Activated CD8-positive, alpha-beta T cell treated with anti-CD3 and anti-CD28 coated beads for 36 hours (primary cell): Measurements from ENCODE around the gene CCDC192. TPM values are rescaled to one million over a fixed set of nuclear protein-coding genes. Genes with fewer than 3 reads are reported as not detected.

Experiments
- ATAC-seq: fragments of 200-7000 bp; cut with Tn5 transposase; one replicate; pipeline ENCODE4 v1.10.0; 2021; ENCODE audit warnings: mild to moderate bottlenecking, moderate library complexity
- CTCF ChIA-PET: fragments of 350-600 bp; sonication (Branson Sonifier 250); formaldehyde crosslinking; loops from one replicate; lab custom pipeline; 2021; ENCODE audit warnings: antibody characterized with exemption; lab: Charles Lee
- POLR2A ChIA-PET: fragments of 350-600 bp; sonication (Branson Sonifier 250); formaldehyde crosslinking; loops from one replicate; lab custom pipeline; 2021; ENCODE audit warnings: antibody characterized with exemption; lab: Charles Lee
- DNase-seq: peaks from one replicate; pipeline ENCODE4 v3.0.0-alpha.2; 2020
- H3K27ac Mint-ChIP-seq: one replicate; pipeline ENCODE4 v1.8.0; 2021; ENCODE audit warnings: mild to moderate bottlenecking, mixed read lengths
- H3K27me3 Mint-ChIP-seq: one replicate; pipeline ENCODE4 v1.8.0; 2021; ENCODE audit warnings: mixed read lengths
- H3K36me3 Mint-ChIP-seq: one replicate; pipeline ENCODE4 v1.8.0; 2021; ENCODE audit warnings: low read depth, mixed read lengths
- H3K4me1 Mint-ChIP-seq: one replicate; pipeline ENCODE4 v1.8.0; 2021; ENCODE audit warnings: low read depth, mixed read lengths
- H3K4me3 Mint-ChIP-seq: one replicate; pipeline ENCODE4 v1.8.0; 2021; ENCODE audit warnings: mild to moderate bottlenecking, moderate library complexity, mixed read lengths
- H3K9me3 Mint-ChIP-seq: one replicate; pipeline ENCODE4 v1.8.0; 2021; ENCODE audit warnings: mixed read lengths
- intact Hi-C: fragments of 100-400 bp; cut with micrococcal nuclease; formaldehyde crosslinking; loops from one replicate; pipeline ENCODE4 v1.10.0; 2022
- total RNA-seq, 2 experiments: library from RNA; stranded (reverse); gene quantifications; one replicate each; pipeline ENCODE4 v1.2.3, GENCODE V29; 2021
- TF ChIP-seq, protein P1 (sequence below): fragments of 200-600 bp; IDR thresholded peaks from one replicate; pipeline ENCODE4 v1.8.0; 2022; ENCODE audit warnings: antibody characterized with exemption, mild to moderate bottlenecking

The CCDC192 gene
- total RNA-seq, 2 experiments from 2014 or later: not detected

DNA sequence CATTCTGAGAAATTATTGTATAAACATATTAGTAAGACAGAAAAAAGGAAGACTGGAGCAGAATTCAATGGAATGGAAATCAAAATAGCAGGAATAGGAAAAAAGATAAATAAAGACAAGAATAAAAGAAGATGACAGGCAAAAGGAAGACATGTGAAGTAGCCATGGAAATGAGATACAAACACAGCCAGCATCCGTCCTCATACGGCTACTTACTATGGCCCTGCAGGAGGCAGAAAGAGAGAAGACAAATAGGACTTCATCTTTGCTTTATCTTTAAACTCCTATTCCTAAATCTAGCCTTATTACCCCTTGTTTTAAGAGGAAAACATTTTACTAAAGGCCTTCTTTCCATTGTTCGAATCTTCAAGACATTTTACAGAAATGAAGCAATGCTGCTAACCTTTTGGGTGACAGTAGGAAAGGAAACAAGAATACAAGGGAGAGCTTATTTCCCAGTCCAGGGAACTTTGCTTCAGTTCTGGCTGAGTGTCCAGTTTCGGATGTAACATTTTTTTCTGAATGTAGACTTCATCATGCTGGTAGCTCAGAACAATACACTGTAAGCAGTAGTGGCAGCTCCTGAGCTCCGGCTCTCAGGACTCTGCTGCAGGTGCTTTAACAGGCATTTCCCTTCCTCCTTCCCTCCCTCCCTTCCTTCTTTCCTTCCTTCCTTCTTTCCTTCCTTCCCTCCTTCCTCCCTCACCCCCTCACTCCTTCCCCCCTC lies 274.0 kb downstream of the CCDC192 start:
- intact Hi-C loops: no loop called here
- ATAC-seq (no peak), DNase-seq (no peak)
- Mint-ChIP-seq H3K4me3 (no peak overlapping the region), H3K27ac (no peak overlapping the region), H3K9me3 (no peaks in the 10 kb centered on the region), H3K4me1 (no peaks in the 10 kb centered on the region), H3K36me3 (no peaks in the 10 kb centered on the region), H3K27me3 (no peaks in the 10 kb centered on the region)
- CTCF ChIA-PET: no interaction called here
- POLR2A ChIA-PET: no interaction called here
- TF ChIP-seq, protein P1, sequence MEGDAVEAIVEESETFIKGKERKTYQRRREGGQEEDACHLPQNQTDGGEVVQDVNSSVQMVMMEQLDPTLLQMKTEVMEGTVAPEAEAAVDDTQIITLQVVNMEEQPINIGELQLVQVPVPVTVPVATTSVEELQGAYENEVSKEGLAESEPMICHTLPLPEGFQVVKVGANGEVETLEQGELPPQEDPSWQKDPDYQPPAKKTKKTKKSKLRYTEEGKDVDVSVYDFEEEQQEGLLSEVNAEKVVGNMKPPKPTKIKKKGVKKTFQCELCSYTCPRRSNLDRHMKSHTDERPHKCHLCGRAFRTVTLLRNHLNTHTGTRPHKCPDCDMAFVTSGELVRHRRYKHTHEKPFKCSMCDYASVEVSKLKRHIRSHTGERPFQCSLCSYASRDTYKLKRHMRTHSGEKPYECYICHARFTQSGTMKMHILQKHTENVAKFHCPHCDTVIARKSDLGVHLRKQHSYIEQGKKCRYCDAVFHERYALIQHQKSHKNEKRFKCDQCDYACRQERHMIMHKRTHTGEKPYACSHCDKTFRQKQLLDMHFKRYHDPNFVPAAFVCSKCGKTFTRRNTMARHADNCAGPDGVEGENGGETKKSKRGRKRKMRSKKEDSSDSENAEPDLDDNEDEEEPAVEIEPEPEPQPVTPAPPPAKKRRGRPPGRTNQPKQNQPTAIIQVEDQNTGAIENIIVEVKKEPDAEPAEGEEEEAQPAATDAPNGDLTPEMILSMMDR: no peak

DNA sequence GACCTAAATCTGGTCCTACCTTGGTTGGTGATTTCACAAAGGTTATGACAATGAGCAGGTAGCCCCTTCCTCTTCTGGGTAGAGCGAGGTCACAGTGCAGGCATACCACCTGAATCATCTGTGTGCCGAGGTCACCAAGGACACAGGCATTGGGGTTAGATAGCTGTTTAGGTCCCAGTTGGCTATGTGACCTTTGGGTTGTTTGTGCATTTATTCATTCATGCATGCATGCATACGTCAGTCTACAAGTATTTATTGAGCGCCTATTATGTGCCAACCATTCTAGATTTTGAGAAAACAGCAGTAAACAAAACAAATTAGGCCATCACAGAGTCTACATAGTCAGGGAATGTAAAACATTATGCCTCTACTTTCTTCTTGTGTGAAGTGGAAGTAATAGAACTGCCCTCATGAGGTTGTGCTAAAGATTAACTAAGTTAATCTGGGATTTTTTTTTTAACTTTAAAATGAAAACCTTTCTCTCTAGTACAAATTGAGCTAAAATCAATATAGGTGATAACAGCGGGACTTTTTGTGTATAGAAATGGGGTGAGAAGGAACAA lies 275.6 kb downstream of the CCDC192 start:
- no peaks in the 10 kb centered on the region for H3K9me3 Mint-ChIP-seq
- no peaks in the 10 kb centered on the region for H3K4me1 Mint-ChIP-seq
- peaks cover 1% of the 10 kb centered on the region for H3K36me3 Mint-ChIP-seq
- H3K4me3 Mint-ChIP-seq: no peak overlapping the region
- intact Hi-C loops: no loop called here
- H3K27ac Mint-ChIP-seq: no peak overlapping the region
- TF ChIP-seq, protein P1: no peak
- ChIA-PET POLR2A (no interaction called here), CTCF (no interaction called here)
- H3K27me3 Mint-ChIP-seq: no peaks in the 10 kb centered on the region
- ATAC-seq: no peak
- no peak for DNase-seq

DNA sequence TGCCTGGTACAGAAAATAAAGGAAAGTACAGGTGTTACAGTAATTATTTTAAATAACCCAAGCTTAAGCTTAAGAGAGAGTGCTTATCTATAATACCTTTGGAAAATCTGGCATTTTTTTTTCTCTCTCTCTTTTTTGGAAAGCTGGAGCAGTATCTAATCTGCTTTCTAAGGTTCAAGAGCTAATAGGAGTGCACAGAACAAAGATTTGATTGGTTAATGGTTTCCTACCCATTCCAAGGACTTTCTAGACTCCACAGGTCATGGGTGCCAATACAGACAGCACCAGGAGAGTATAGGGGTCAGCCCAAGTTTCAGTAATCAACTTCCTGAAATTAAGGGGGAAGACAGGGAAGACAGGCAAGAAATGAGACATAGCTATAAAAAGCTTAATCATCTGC lies 276.3 kb downstream of the CCDC192 start:
- Mint-ChIP-seq H3K4me1 (no peaks in the 10 kb centered on the region), H3K27ac (no peak overlapping the region), H3K4me3 (no peak overlapping the region), H3K9me3 (no peaks in the 10 kb centered on the region), H3K36me3 (peaks cover 1% of the 10 kb centered on the region), H3K27me3 (no peaks in the 10 kb centered on the region)
- ChIA-PET POLR2A (no interaction called here), CTCF (no interaction called here)
- DNase-seq: no peak
- ATAC-seq: no peak
- intact Hi-C loops: no loop called here
- TF ChIP-seq, protein P1: no peak

DNA sequence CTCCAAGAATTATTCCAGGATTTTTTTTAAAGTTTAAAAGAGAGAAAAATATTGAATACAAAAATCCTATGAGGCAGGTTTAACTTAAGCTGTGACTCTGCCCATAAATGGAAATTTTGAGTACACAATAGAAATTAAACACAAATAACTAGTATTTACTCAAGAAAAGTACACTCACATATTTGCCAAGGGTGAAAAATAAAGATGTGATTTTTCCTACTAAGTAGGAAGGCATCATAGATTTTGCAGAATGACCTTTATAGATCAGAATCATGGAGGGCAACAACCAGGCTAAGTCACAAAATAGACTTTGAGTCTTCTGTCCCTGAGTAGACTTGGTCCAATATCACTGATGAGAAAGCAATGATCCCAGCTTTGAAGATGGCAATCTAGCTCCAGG lies 277.7 kb downstream of the CCDC192 start:
- DNase-seq: no peak
- ChIA-PET POLR2A (no interaction called here), CTCF (no interaction called here)
- TF ChIP-seq, protein P1: no peak
- no peak for ATAC-seq
- Mint-ChIP-seq H3K36me3 (peaks cover 1% of the 10 kb centered on the region), H3K9me3 (no peaks in the 10 kb centered on the region), H3K27ac (no peak overlapping the region), H3K4me3 (no peak overlapping the region), H3K27me3 (no peaks in the 10 kb centered on the region), H3K4me1 (no peaks in the 10 kb centered on the region)
- intact Hi-C loops: no loop called here

DNA sequence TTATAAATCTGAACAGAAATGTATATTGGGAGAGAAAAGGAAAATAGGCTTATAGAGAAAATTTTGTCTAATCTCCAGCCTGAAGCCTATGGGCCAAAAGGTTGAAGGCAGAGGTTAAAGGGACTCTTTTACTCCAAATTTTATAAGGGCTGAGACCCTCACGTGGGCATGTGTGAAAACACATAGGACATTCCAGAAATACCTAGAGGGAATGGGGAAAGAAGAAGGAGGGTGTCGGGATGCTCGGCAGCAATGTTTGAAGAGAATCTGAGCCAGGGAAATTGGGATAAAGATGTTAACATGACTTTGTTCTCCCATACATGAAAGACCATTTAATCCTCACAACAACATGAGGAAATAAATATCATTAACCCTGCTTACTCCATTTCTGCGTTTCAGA lies 278.3 kb downstream of the CCDC192 start:
- CTCF ChIA-PET: no interaction called here

More for the DNA sequence above, 278.3 kb downstream of the CCDC192 start:
- ATAC-seq: no peak
- no peaks in the 10 kb centered on the region for H3K4me1 Mint-ChIP-seq
- H3K27ac Mint-ChIP-seq: no peak overlapping the region
- H3K27me3 Mint-ChIP-seq: no peaks in the 10 kb centered on the region
- POLR2A ChIA-PET: no interaction called here
- no peak for DNase-seq
- no peaks in the 10 kb centered on the region for H3K9me3 Mint-ChIP-seq
- TF ChIP-seq, protein P1: no peak
- peaks cover 1% of the 10 kb centered on the region for H3K36me3 Mint-ChIP-seq
- intact Hi-C loops: no loop called here
- no peak overlapping the region for H3K4me3 Mint-ChIP-seq
